NCI-H510A (cell line): Measurements from ENCODE around the gene SFXN4.
"Not testable (repeated sequence)": the region's sequence is repeated elsewhere in the genome, so short reads cannot be mapped to it uniquely, and the experiment has no call there.

Source experiments
- DNase-seq: peaks from one replicate; lab custom pipeline; 2025; lab: John Stamatoyannopoulos, UW

SFXN4 gene

GRCh38 chr10:119107771-119108170 is 57.7 kb downstream of the SFXN4 start:
- not testable (repeated sequence) for DNase-seq

DNA sequence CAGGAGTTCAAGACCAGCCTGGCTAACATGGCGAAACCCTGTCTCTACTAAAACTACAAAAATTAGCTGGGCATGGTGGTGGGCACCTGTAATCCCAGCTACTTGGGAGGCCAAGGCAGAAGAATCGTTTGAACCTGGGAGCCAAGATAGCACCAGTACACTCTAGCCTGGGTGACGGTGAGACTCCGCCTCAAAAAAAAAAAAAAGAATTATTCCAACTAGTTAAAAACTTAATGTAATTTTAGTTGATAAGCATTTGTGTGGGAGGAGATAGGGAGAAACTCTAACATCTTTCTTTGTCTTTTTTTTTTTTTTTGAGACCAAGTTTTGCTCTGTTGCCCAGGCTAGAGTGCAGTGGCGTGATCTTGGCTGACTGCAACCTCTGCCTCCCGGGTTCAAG is 58.4 kb downstream of the SFXN4 start:
- DNase-seq, result not testable (repeated sequence)

DNA sequence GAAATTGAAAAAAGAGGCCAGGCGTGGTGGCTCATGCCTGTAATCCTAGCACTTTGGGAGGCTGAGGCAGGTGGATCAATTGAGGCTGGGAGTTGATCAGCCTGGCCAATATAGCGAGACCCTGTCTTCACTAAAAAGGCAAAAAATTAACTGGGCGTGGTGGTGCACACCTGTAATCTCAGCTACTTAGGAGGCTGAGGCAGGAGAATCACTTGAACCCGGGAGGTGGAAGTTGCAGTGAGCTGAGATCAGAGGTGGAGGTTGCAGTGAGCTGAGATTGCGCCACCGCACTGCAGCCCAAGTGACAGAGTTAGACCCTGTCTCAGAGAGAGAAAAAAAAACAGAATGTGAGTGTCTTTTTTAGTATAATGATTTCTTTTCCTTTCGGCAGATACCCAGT is 59.6 kb downstream of the SFXN4 start:
- DNase-seq, result not testable (repeated sequence)

DNA sequence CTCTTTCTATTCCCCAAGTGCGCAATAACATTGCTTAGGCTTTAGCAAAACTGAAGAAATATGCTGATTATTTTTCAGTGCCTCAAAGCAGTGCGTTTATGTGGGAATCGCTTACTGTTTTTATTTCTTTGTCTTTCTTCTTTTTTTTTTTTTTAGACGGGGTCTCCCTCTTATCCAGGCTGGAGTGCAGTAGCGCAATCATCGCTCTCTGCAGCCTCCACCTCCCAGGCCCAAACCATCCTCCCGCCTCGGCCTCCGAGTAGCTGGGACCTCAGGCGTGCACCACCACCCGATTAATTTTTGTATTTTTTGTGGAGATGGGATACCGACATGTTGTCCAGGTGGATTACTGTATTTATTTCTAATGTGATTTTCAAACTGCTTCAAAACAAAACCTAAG is 60.4 kb downstream of the SFXN4 start:
- DNase-seq, result no peak

DNA sequence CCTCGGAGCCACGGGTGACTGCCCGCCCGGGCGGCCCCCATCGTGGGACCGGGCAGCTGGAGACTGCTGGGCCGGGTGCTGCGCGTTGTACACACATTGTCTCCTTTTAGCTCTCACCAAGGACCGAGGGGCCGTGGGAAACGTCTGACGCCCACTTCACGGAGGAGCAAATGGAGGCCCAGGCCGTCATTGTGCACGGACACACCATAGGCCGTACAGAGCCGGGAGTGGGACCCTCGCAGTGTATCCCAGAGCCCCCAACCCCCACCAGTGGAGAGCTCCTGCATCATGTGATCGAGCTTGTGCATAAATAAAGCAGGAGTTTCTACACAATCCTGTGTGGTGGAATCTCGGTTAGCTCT is 60.9 kb downstream of the SFXN4 start:
- no peak for DNase-seq

- peak; percentile 26 for DNase-seq
These were observed 61.4 kb downstream of the SFXN4 start, which contains the start of gene DENND10 for GRCh38 chr10:119103903-119104653. TSS of gene DENND10 (plus strand) at chr10:119104113. CDS start at chr10:119104143, 30 bp downstream.

DNA sequence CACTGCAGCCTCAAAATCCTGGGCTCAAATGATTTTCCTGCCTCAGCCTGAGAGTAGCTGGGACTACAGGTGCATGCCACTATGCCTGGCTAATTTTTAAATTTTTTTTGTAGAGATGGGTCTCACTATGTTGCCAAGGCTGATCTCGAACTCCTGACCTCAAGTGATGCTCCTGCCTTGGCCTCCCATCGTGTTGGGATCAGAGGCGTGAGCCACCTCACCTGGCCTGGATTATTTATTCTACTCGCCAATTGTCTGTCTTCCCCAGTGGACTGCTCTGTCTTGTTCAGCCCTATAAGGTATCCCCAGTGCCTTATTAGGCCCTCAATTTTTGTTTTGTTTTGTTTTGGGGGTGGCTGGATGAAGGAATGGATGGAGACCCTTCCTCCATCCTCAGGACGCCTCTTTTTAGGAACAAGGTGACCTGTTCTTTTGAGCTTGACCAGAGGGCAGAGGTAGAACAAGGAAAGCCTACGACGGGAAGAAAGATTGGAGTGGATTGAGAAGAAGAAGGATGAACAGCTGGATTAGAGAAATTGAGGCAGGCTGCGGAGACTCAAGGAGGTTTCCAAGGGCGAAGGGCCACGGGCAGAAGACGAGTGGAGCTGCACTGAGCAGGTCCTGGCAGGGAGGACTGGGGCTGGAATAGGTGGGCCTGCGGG is 62.1 kb downstream of the SFXN4 start:
- DNase-seq, result no peak

GRCh38 chr10:119101366-119102098 is 64.0 kb downstream of the SFXN4 start:
- no peak for DNase-seq

DNA sequence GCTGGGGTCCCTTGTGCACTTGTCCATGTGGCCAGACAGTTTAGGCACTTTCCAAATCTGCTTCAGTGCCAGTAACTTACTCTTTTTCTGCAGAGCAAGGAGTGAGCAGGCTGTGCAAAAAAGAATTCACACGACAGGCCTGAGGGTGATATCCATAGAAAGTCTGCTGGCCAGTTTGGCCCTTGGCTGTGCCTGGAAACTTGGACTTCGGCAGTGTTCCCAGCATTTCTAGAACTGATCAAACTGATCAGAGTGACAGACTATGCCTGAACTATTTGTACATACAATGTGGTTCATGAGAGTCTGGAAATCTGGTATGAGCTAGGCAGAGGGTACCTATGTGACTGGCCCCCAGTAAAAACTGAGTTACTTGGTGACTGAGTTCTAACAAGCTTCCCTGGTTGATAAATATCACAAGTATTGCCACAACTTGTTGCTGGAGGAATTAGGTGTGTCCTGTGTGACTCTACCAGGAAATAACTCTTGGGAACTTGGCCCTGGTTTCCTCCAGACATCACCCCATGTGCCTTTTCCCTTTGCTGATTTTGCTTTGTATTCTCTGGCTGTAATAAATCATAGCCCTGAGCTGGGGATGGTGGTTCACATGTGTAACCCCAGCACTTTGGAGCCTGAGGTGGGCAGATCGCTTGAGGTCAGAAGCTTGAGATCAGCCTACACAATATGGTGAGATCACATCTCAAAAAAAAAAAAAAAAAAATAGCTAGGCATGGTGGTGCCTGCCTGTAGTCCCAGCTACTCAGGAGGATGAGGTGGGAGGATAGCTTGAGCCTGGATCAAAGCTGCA is 64.9 kb downstream of the SFXN4 start:
- DNase-seq, result no peak

- DNase-seq, result no peak
These were observed 66.9 kb downstream of the SFXN4 start for GRCh38 chr10:119098576-119098975.

DNA sequence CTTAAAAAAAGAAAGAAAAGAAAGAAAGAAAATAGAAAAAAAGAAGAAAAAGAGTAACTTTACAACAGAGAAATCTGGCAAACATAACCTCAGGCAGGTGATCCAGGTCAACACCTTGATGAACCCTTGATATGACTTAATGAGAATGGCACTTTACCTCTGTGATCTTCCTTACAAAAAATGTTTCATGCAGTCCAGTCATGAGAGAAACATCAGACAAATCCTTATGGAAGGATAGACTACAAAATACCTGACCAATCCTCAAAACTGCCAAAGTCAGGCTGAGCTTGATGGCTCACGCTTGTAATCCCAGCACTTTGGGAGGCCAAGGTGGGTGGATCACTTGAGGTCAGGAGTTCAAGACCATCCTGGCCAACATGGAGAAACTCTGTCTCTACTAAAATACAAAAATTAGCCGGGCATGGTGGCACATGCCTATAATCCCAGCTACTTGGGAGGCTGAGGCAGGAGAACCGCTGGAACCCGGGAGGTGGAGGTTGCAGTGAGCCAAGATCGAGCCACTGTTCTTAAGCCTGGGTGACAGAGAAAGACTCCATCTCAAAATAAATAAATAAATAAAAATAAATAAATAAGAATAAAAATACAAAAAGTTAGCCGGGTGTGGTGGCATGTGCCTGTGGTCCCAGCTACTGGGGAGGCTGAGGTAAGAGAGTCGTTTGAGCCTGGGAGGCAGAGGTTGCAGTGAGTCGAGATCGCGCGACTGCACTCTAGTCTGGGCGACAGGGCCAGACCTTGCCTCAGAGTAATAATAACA is 68.7 kb downstream of the SFXN4 start:
- DNase-seq, result not testable (repeated sequence)

- DNase-seq, result no peak
These were observed 69.9 kb downstream of the SFXN4 start for GRCh38 chr10:119095640-119096039.

DNA sequence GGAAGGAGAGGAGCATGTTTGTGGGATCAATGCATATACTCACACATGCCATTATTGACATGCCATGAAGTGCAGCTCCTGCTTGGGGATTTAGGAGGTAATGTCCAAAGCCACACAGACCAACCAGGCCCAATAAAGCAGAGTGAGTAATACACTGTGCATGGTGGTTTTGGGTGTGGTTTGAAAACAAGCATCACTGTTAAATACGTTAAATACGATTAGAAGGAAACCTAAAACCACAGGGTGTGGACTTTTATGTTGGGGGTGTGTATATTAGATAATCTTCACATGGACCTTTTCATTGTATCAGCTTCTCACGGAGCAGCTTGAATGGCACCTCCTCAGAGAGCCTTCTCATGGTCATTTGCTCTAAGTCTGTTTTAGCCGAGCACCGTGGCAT is 74.5 kb downstream of the SFXN4 start:
- DNase-seq, result no peak
